Mesenchymal stem cell (in vitro differentiated cells and primary cell): ENCODE measurements around the gene UGT2B7. TPM values are rescaled to one million over a fixed set of nuclear protein-coding genes. Genes with fewer than 3 reads are reported as not detected.
A peak's percentile ranks its signal among the peaks of the same experiment; 100 is the strongest.
"Not testable (repeated sequence)": the region's sequence is repeated elsewhere in the genome, so short reads cannot be mapped to it uniquely, and the experiment has no call there.

ENCODE experiments used
- DNase-seq: peaks from one replicate; pipeline ENCODE4 v3.0.0-alpha.2; 2013
- H2AFZ ChIP-seq: one replicate; pipeline ENCODE4 v1.6.1; 2013; ENCODE audit warnings: low read depth, mild to moderate bottlenecking, control low read depth, inconsistent platforms, low read length, moderate library complexity
- H2AK5ac ChIP-seq: 2 replicates; pipeline ENCODE4 v1.6.1; 2013; ENCODE audit warnings: low read length, moderate library complexity, mild to moderate bottlenecking, inconsistent platforms; ENCODE audit not compliant: severe bottlenecking
- H2BK120ac ChIP-seq: one replicate; pipeline ENCODE4 v1.6.1; 2013; ENCODE audit warnings: low read depth, mild to moderate bottlenecking, inconsistent platforms, low read length, moderate library complexity
- H2BK12ac ChIP-seq, 2 experiments: one replicate each; pipeline ENCODE4 v1.6.1; 2013; ENCODE audit warnings: inconsistent platforms in 2 of 2, low read length in 2 of 2, mild to moderate bottlenecking in 2 of 2, moderate library complexity in 2 of 2, control low read depth in 1 of 2
- H2BK15ac ChIP-seq: one replicate; pipeline ENCODE4 v1.6.1; 2013; ENCODE audit warnings: mild to moderate bottlenecking, low read depth, inconsistent platforms; ENCODE audit not compliant: poor library complexity, severe bottlenecking
- H2BK5ac ChIP-seq: 2 replicates; pipeline ENCODE4 v1.6.1; 2013; ENCODE audit warnings: low read depth, mild to moderate bottlenecking, low read length, control low read depth, inconsistent platforms; ENCODE audit not compliant: poor library complexity, severe bottlenecking
- H3K14ac ChIP-seq, 2 experiments: one replicate each; pipeline ENCODE4 v1.6.1; 2013; ENCODE audit warnings: inconsistent platforms in 2 of 2, low read length in 2 of 2, control low read depth in 1 of 2, mild to moderate bottlenecking in 1 of 2, moderate library complexity in 1 of 2
- H3K18ac ChIP-seq, 2 experiments: one replicate each; pipeline ENCODE4 v1.6.1; 2013; ENCODE audit warnings: inconsistent platforms in 2 of 2, low read length in 2 of 2, control low read depth in 1 of 2, low read depth in 1 of 2, mild to moderate bottlenecking in 1 of 2
- H3K23ac ChIP-seq, 2 experiments: one replicate each; pipeline ENCODE4 v1.6.1; 2013; ENCODE audit warnings: inconsistent platforms in 2 of 2, low read length in 2 of 2, mild to moderate bottlenecking in 2 of 2, moderate library complexity in 2 of 2, control low read depth in 1 of 2
- H3K27ac ChIP-seq: 2 replicates; pipeline ENCODE4 v1.5.1; 2013; ENCODE audit warnings: mild to moderate bottlenecking, moderate library complexity, low read length, control low read depth, inconsistent platforms; ENCODE audit not compliant: poor library complexity, severe bottlenecking
- H3K27me3 ChIP-seq, 2 experiments: 2 replicates each; pipeline versions ENCODE4 v1.6.1 to v1.7.0; 2013; ENCODE audit warnings: low read length in 2 of 2, mild to moderate bottlenecking in 2 of 2, moderate library complexity in 2 of 2, control low read depth in 1 of 2, inconsistent platforms in 1 of 2; ENCODE audit not compliant: control insufficient read depth in 1 of 2, insufficient read depth in 1 of 2
- H3K36me3 ChIP-seq, 2 experiments: 2 replicates each; pipeline versions ENCODE4 v1.6.1 to v1.7.0; 2013; ENCODE audit warnings: low read length in 2 of 2, control low read depth in 1 of 2, inconsistent platforms in 1 of 2, low read depth in 1 of 2, mild to moderate bottlenecking in 1 of 2; ENCODE audit not compliant: insufficient read depth in 2 of 2, control insufficient read depth in 1 of 2
- H3K4ac ChIP-seq, 2 experiments: one replicate each; pipeline ENCODE4 v1.6.1; 2013; ENCODE audit warnings: inconsistent platforms in 2 of 2, low read length in 2 of 2, mild to moderate bottlenecking in 2 of 2, moderate library complexity in 2 of 2, control low read depth in 1 of 2, low read depth in 1 of 2
- H3K4me1 ChIP-seq: 2 replicates; pipeline ENCODE4 v1.6.1; 2013; ENCODE audit warnings: low read depth, low read length, control low read depth; ENCODE audit not compliant: control insufficient read depth, insufficient read depth
- H3K4me2 ChIP-seq: 2 replicates; pipeline ENCODE4 v1.6.1; 2013; ENCODE audit warnings: low read length, mild to moderate bottlenecking, inconsistent platforms; ENCODE audit not compliant: poor library complexity, severe bottlenecking
- H3K4me3 ChIP-seq, 2 experiments: 2 replicates each; pipeline versions ENCODE4 v1.5.1 to v1.7.0; 2013; ENCODE audit warnings: low read length in 2 of 2, mild to moderate bottlenecking in 2 of 2, control low read depth in 1 of 2, low read depth in 1 of 2; ENCODE audit not compliant: insufficient read depth in 1 of 2
- H3K79me1 ChIP-seq: replicated peaks from 2 replicates; pipeline ENCODE4 v1.6.1; 2013; ENCODE audit warnings: mild to moderate bottlenecking, control low read depth, low read length, inconsistent platforms; ENCODE audit not compliant: poor library complexity, severe bottlenecking
- H3K9ac ChIP-seq: 2 replicates; pipeline ENCODE4 v1.7.0; 2013; ENCODE audit warnings: mild to moderate bottlenecking, low read length, moderate library complexity
- H3K9me3 ChIP-seq: 2 replicates; pipeline ENCODE4 v1.7.0; 2013; ENCODE audit warnings: mild to moderate bottlenecking, low read length; ENCODE audit not compliant: control insufficient read depth
- H4K8ac ChIP-seq: one replicate; pipeline ENCODE4 v1.6.1; 2013; ENCODE audit warnings: inconsistent platforms, mild to moderate bottlenecking, low read length, moderate library complexity
- H4K91ac ChIP-seq: one replicate; pipeline ENCODE4 v1.6.1; 2013; ENCODE audit warnings: mild to moderate bottlenecking, low read length, inconsistent platforms
- WGBS: methylation state at CpG from one replicate; pipeline ENCODE4 v1.1.7; 2013; ENCODE audit warnings: mixed read lengths; 5-methylcytosine and 5-hydroxymethylcytosine counted together
- polyA plus RNA-seq, 2 experiments: library from polyadenylated mRNA; stranded (reverse); fragments of 200-250 nt; gene quantifications; one replicate each; pipeline ENCODE4 v1.2.3, GENCODE V29; 2013

The UGT2B7 gene
- polyA plus RNA-seq (2013, experiment 1 of 2) = 0.03 TPM
- 0.04 TPM for polyA plus RNA-seq (2013, experiment 2 of 2)

DNA sequence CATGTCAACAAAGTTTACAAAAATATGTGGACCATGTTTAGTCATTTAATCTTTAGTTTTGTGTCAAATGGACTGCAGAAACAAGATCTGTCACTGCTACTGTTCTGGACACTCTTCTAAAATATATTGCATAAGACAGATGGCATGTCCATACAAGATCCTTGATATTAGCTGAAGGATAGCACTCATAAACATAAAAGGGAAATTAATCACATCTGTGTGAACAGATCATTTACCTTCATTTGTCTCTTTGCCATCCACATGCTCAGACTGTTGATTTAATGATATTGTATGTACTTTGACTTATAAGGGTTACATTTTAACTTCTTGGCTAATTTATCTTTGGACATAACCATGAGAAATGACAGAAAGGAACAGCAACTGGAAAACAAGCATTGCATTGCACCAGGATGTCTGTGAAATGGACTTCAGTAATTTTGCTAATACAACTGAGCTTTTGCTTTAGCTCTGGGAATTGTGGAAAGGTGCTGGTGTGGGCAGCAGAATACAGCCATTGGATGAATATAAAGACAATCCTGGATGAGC, at the start of gene UGT2B7:
TSS of gene UGT2B7 (plus strand) at position 364 of the 546 bp plus-strand sequence. CDS start at position 411, 47 bp downstream.
- H3K9ac ChIP-seq = no peak within 1 kb of the TSS
- no peak within 1 kb of the TSS for H2AK5ac ChIP-seq
- H2BK120ac ChIP-seq = no peak within 1 kb of the TSS
- no peak within 1 kb of the TSS for H3K14ac ChIP-seq
- H2BK15ac ChIP-seq = no peak within 1 kb of the TSS
- H2BK12ac ChIP-seq = peak within 1 kb of the TSS in 1 of 2 experiments; percentile 84
- H3K4ac ChIP-seq = no peak within 1 kb of the TSS
- peaks cover 3% of the 10 kb centered on the region for H3K79me1 ChIP-seq
- H3K18ac ChIP-seq = peak within 1 kb of the TSS in 1 of 2 experiments; percentile 54
- H3K4me1 ChIP-seq = peaks cover 7% of the 10 kb centered on the region
- H3K9me3 ChIP-seq = no peaks in the 10 kb centered on the region
- no peak within 1 kb of the TSS for H2AFZ ChIP-seq
- peak within 1 kb of the TSS; percentile 53 for H2BK5ac ChIP-seq
- no peak for DNase-seq
- H3K23ac ChIP-seq = no peak within 1 kb of the TSS
- H3K27me3 ChIP-seq = no peaks in the 10 kb centered on the region
- H4K91ac ChIP-seq = no peak within 1 kb of the TSS
- peak within 1 kb of the TSS; percentile 91 for H3K27ac ChIP-seq
- H4K8ac ChIP-seq = no peak within 1 kb of the TSS
- no peak within 1 kb of the TSS for H3K4me3 ChIP-seq
- H3K4me2 ChIP-seq = no peak within 1 kb of the TSS
- H3K36me3 ChIP-seq = peaks cover 0 to 10% of the 10 kb centered on the region in 2 experiments

DNA sequence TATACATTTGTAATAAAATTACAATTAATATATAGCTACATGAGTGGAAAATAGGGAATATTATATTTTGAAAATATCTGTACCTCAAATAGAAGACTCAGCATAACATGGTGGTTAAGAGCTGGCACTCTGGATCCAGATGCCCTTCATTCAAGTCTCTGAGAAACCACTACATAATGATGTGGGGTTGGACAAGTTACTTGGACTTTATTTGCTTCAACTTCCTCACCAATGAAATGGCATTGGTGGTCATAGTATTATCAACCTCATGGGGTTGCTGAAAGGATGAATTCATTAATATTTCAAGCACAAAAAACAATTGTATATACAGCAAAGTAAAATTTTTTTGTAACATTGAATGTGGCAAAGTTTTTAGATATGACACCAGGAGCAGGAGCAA, 46.4 kb upstream of the UGT2B7 start:
- no peak overlapping the region for H2BK15ac ChIP-seq
- no peak overlapping the region for H4K91ac ChIP-seq
- no peak overlapping the region for H3K18ac ChIP-seq
- H3K27ac ChIP-seq = peak overlapping the region; percentile 54
- no peak overlapping the region for H3K4me3 ChIP-seq
- H2BK12ac ChIP-seq = no peak overlapping the region
- H3K79me1 ChIP-seq = no peaks in the 10 kb centered on the region
- H3K9ac ChIP-seq = no peak overlapping the region
- no peak overlapping the region for H2BK5ac ChIP-seq
- H2BK120ac ChIP-seq = no peak overlapping the region
- DNase-seq = no peak
- H3K4me2 ChIP-seq = no peak overlapping the region
- H3K23ac ChIP-seq = no peak overlapping the region
- no peak overlapping the region for H3K14ac ChIP-seq
- no peak overlapping the region for H2AK5ac ChIP-seq
- no peaks in the 10 kb centered on the region for H3K9me3 ChIP-seq
- no peak overlapping the region for H2AFZ ChIP-seq
- no peaks in the 10 kb centered on the region for H3K36me3 ChIP-seq
- H4K8ac ChIP-seq = no peak overlapping the region
- no peak overlapping the region for H3K4ac ChIP-seq
- no peaks in the 10 kb centered on the region for H3K4me1 ChIP-seq
- H3K27me3 ChIP-seq = no peaks in the 10 kb centered on the region

DNA sequence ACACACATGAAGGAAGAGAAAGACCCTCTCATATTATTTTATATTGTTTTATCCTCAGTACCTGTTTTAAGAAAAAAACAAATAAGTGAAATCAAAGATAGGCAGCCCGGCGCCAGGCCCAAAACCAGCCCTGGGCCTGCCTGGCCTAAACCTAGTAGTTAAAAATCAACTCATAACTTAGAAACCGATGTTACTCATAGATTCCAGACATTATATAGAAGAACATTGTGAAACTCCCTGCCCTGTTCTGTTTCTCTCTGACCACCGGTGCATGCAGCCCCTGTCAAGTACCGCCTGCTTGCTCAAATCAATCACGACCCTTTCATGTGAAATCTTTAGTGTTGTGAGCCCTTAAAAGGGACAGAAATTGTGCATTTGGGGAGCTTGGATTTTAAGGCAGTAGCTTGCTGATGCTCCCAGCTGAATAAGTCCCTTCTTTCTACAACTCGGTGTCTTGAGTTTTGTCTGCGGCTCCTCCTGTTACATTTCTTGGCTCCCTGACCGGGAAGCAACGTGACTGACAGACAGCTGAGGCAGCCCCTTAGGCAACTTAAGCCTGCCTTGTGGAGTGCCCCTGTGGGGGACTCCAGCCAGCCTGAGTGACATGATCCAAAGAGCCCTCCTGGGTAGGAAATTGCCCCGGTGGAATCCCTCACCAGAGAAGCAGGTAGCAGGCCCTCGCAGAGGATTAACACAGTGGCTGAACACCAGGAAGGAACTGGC, 45.3 kb upstream of the UGT2B7 start:
- H3K9ac ChIP-seq, H3K9me3 ChIP-seq, H3K36me3 ChIP-seq, H4K91ac ChIP-seq, H2AFZ ChIP-seq, H3K4me1 ChIP-seq, DNase-seq, H3K23ac ChIP-seq, H3K27me3 ChIP-seq, H2BK120ac ChIP-seq, H3K79me1 ChIP-seq, H2BK15ac ChIP-seq, H3K14ac ChIP-seq, H3K4ac ChIP-seq: not testable (repeated sequence)
- H3K4me2 ChIP-seq = peak overlapping the region; percentile 78
- peak overlapping the region; percentile 71 for H4K8ac ChIP-seq
- H3K27ac ChIP-seq = peak overlapping the region; percentile 100
- 78% methylated on average over 10 of the region's 12 CpGs for WGBS
- peak overlapping the region; percentile 100 for H2AK5ac ChIP-seq
- H3K4me3 ChIP-seq = peak overlapping the region in 1 of 2 experiments; percentile 65
- peak overlapping the region; percentile 98 for H2BK5ac ChIP-seq
- H3K18ac ChIP-seq = peak overlapping the region in 1 of 2 experiments; percentile 54
- peak overlapping the region; percentile 18 to 66 for H2BK12ac ChIP-seq

DNA sequence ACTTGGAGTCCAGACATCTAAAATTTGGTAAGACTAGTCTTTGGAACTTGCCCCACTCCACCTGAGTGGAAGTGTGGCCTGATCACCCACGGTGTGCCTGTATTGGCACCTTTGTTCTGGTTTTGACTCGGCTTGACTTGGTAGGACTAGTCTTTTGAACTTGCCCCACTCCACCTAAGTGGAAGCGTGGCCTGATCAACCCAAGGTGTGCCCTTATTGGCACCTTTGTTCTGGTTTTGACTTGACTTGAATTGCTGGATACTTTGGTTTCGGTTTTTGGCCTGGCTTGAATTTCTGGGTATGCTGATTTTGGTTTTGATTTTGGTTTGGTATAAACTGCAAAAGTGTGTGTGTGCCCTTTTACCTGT, 44.7 kb upstream of the UGT2B7 start:
- H3K9ac ChIP-seq = no peak overlapping the region
- no peaks in the 10 kb centered on the region for H3K79me1 ChIP-seq
- peak overlapping the region in 1 of 2 experiments; percentile 65 for H3K4me3 ChIP-seq
- no peaks in the 10 kb centered on the region for H3K4me1 ChIP-seq
- no peak overlapping the region for H3K14ac ChIP-seq
- no peak overlapping the region for H3K18ac ChIP-seq
- no peak for DNase-seq
- peak overlapping the region; percentile 78 for H3K4me2 ChIP-seq
- H2BK5ac ChIP-seq = peak overlapping the region; percentile 98
- peak overlapping the region; percentile 100 for H2AK5ac ChIP-seq
- 98% methylated on average over 4 of the region's 4 CpGs for WGBS
- H3K9me3 ChIP-seq = no peaks in the 10 kb centered on the region
- H3K27me3 ChIP-seq = no peaks in the 10 kb centered on the region
- no peak overlapping the region for H4K8ac ChIP-seq
- no peak overlapping the region for H4K91ac ChIP-seq
- H2AFZ ChIP-seq = no peak overlapping the region
- H3K27ac ChIP-seq = peak overlapping the region; percentile 100
- no peak overlapping the region for H2BK15ac ChIP-seq
- peak overlapping the region in 1 of 2 experiments; percentile 18 for H2BK12ac ChIP-seq
- no peaks in the 10 kb centered on the region for H3K36me3 ChIP-seq
- peak overlapping the region in 1 of 2 experiments; percentile 49 for H3K4ac ChIP-seq
- H3K23ac ChIP-seq = no peak overlapping the region
- H2BK120ac ChIP-seq = no peak overlapping the region
